Keratinocyte (primary cell): ENCODE measurements around the gene ABCB11. TPM values are rescaled to one million over a fixed set of nuclear protein-coding genes. Genes with fewer than 3 reads are reported as not detected.

Experiments
- DNase-seq: peaks from one replicate; pipeline ENCODE4 v3.0.0-alpha.2; 2011; ENCODE audit warnings: low read depth, missing footprints, low spot score
- FAIRE-seq: peaks from 2 replicates; lab custom pipeline; 2011; peaks lifted over from hg19 to GRCh38; lab: Jason Lieb, UNC
- H2AFZ ChIP-seq: 2 replicates; pipeline ENCODE4 v1.6.0; 2012; ENCODE audit warnings: low read length, control low read depth, inconsistent platforms; ENCODE audit not compliant: control insufficient read depth
- H3K27ac ChIP-seq: 2 replicates; pipeline ENCODE4 v1.5.1; 2011; ENCODE audit warnings: low read length; ENCODE audit not compliant: control insufficient read depth, insufficient read depth
- H3K27me3 ChIP-seq: 3 replicates; pipeline ENCODE4 v1.6.0; 2011; ENCODE audit warnings: low read length; ENCODE audit not compliant: control insufficient read depth, insufficient read depth; ENCODE audit errors: extremely low read depth
- H3K36me3 ChIP-seq, 2 experiments: 2 replicates in 1 of 2; 3 replicates in 1 of 2; pipeline ENCODE4 v1.5.1; 2011; ENCODE audit warnings: low read length in 2 of 2, mild to moderate bottlenecking in 1 of 2; ENCODE audit not compliant: control insufficient read depth in 2 of 2, insufficient read depth in 2 of 2; ENCODE audit errors: extremely low read depth in 1 of 2
- H3K4me1 ChIP-seq: 3 replicates; pipeline ENCODE4 v1.5.1; 2011; ENCODE audit warnings: low read length; ENCODE audit not compliant: control insufficient read depth, insufficient read depth; ENCODE audit errors: extremely low read depth
- H3K4me2 ChIP-seq: 3 replicates; pipeline ENCODE4 v1.6.0; 2011; ENCODE audit warnings: low read depth, low read length; ENCODE audit not compliant: control insufficient read depth, insufficient read depth; ENCODE audit errors: extremely low read depth
- H3K4me3 ChIP-seq, 3 experiments: fragments of 200-600 bp in 1 of 3; sonication (generic) in 1 of 3; 2 replicates in 2 of 3; 3 replicates in 1 of 3; pipeline ENCODE4 v1.5.1; 2011 to 2016; ENCODE audit warnings: low read length in 3 of 3, mild to moderate bottlenecking in 3 of 3, control low read depth in 2 of 3, inconsistent platforms in 1 of 3, low read depth in 1 of 3, mixed read lengths in 1 of 3, mixed run types in 1 of 3, moderate library complexity in 1 of 3; ENCODE audit not compliant: control insufficient read depth in 2 of 3, insufficient read depth in 2 of 3; ENCODE audit errors: extremely low read depth in 1 of 3
- H3K79me2 ChIP-seq: 2 replicates; pipeline ENCODE4 v1.6.0; 2012; ENCODE audit warnings: low read length; ENCODE audit not compliant: control insufficient read depth, insufficient read depth
- H3K9ac ChIP-seq: 3 replicates; pipeline ENCODE4 v1.6.0; 2011; ENCODE audit warnings: low read length; ENCODE audit not compliant: control insufficient read depth, insufficient read depth; ENCODE audit errors: extremely low read depth
- H3K9me1 ChIP-seq: 3 replicates; pipeline ENCODE4 v1.6.0; 2011; ENCODE audit warnings: low read length; ENCODE audit not compliant: control insufficient read depth, insufficient read depth; ENCODE audit errors: extremely low read depth
- H3K9me3 ChIP-seq: 2 replicates; pipeline ENCODE4 v1.5.1; 2012; ENCODE audit warnings: low read depth, low read length; ENCODE audit not compliant: control insufficient read depth
- H4K20me1 ChIP-seq: 3 replicates; pipeline ENCODE4 v1.6.0; 2011; ENCODE audit warnings: low read length; ENCODE audit not compliant: control insufficient read depth, insufficient read depth; ENCODE audit errors: extremely low read depth
- EZH2 ChIP-seq: IDR thresholded peaks from one replicate; pipeline ENCODE4 v1.6.1; 2012; ENCODE audit warnings: inconsistent platforms, mild to moderate bottlenecking, low read length, moderate library complexity
- dilution Hi-C: fragments of 300-500 bp; cut with MboI; formaldehyde crosslinking; loops from one replicate; pipeline ENCODE4 v1.7.0; 2020; ENCODE audit warnings: low sequenced_read_pairs; ENCODE audit not compliant: extremely low pct_ligation_motif_present
- polyA plus RNA-seq, 5 experiments: library from polyadenylated mRNA; depleted of rRNA in 3 of 5; stranded (reverse) in 3 of 5; stranded (forward) in 1 of 5; unstranded in 1 of 5; fragments of >200 nt; gene quantifications; 1 replicate in 1 of 5; 2 replicates in 3 of 5; 3 replicates in 1 of 5; pipeline versions ENCODE4 v1.2.1 to v1.2.3, GENCODE V29; 2011 to 2012; ENCODE audit warnings: missing spikeins in 2 of 5, low read depth in 1 of 5, low replicate concordance in 1 of 5
- TF ChIP-seq, protein P1 (sequence below), 3 experiments: IDR thresholded peaks in 1 of 3; conservative IDR thresholded peaks in 1 of 3; optimal IDR thresholded peaks in 1 of 3; 2 replicates in 2 of 3; 3 replicates in 1 of 3; pipeline versions ENCODE3 to v1.5.1; 2011; ENCODE audit warnings: low read length in 3 of 3, mild to moderate bottlenecking in 3 of 3, moderate library complexity in 2 of 3, control low read depth in 1 of 3, inconsistent platforms in 1 of 3; ENCODE audit not compliant: insufficient read depth in 2 of 3; ENCODE audit errors: extremely low read depth in 1 of 3

ABCB11 gene
- polyA plus RNA-seq, 1 donor (not counting 4 experiments of a cell fraction or from before 2014, with no cell fraction given) = 0.03 TPM

DNA sequence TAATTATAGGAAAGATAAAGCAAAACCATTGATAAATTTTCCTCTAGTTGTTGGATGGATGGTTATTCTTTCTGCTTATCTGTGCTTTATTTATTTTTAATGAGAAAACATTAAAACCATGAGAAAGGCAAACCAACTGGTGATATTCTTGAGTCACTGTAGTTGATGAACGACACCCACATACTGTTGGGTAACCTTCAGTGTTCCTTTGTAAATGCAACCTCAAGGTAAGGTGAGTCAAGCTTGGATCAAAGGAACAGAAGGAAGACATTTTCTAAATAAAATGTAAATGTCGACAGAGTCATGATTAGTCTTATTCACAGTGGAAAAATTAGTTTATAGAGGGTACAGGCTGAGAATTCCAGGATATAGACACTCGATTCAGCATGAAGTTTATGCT, 12.7 kb downstream of the ABCB11 start:
- Histone ChIP-seq H3K9ac (no peak overlapping the region), H3K27ac (no peak overlapping the region), H3K9me3 (no peaks in the 10 kb centered on the region), H3K4me3 (no peak overlapping the region), H4K20me1 (no peaks in the 10 kb centered on the region), H2AFZ (no peak overlapping the region), H3K4me1 (no peaks in the 10 kb centered on the region), H3K4me2 (no peak overlapping the region), H3K9me1 (no peaks in the 10 kb centered on the region), H3K79me2 (no peaks in the 10 kb centered on the region), H3K27me3 (no peaks in the 10 kb centered on the region), H3K36me3 (no peaks in the 10 kb centered on the region)
- FAIRE-seq (no peak), DNase-seq (no peak)
- dilution Hi-C loops = no loop called here
- TF ChIP-seq, protein P1, sequence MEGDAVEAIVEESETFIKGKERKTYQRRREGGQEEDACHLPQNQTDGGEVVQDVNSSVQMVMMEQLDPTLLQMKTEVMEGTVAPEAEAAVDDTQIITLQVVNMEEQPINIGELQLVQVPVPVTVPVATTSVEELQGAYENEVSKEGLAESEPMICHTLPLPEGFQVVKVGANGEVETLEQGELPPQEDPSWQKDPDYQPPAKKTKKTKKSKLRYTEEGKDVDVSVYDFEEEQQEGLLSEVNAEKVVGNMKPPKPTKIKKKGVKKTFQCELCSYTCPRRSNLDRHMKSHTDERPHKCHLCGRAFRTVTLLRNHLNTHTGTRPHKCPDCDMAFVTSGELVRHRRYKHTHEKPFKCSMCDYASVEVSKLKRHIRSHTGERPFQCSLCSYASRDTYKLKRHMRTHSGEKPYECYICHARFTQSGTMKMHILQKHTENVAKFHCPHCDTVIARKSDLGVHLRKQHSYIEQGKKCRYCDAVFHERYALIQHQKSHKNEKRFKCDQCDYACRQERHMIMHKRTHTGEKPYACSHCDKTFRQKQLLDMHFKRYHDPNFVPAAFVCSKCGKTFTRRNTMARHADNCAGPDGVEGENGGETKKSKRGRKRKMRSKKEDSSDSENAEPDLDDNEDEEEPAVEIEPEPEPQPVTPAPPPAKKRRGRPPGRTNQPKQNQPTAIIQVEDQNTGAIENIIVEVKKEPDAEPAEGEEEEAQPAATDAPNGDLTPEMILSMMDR (optimal IDR thresholded peaks at IDR 0.05 in 1 of 3, IDR thresholded peaks at IDR 0.05 in 1 of 3, conservative IDR thresholded peaks at IDR 0.05 in 1 of 3; ENCODE audit: extremely low read depth in 1 of 3, insufficient read depth in 2 of 3, low read length in 3 of 3) = no peak
- no peak for TF ChIP-seq EZH2

DNA sequence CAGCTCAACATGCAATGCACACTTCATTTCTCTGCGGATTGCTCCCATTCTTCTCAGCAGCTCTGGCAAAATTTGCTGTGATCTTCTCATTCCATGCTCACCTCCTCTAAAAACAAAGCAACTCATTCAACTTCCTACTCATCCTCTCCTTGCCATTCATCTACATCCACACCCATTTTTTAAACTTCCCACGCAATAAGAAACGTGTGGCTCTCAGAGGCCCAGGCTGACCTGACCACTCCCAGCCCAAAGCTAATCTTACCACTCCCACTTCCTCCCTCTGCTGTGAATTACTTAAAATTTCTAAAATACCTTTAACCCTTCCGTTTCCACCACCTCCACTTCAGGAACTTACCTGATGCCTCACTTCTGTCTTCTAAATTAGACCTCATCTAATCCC, 15.2 kb downstream of the ABCB11 start:
- no peaks in the 10 kb centered on the region for H3K9me3 ChIP-seq
- no peaks in the 10 kb centered on the region for H3K27me3 ChIP-seq
- TF ChIP-seq, protein P1 (optimal IDR thresholded peaks at IDR 0.05 in 1 of 3, IDR thresholded peaks at IDR 0.05 in 1 of 3, conservative IDR thresholded peaks at IDR 0.05 in 1 of 3; ENCODE audit: extremely low read depth in 1 of 3, insufficient read depth in 2 of 3, low read length in 3 of 3) = no peak
- no peak for TF ChIP-seq EZH2
- H2AFZ ChIP-seq = no peak overlapping the region
- DNase-seq (no peak), FAIRE-seq (no peak)
- H3K4me3 ChIP-seq = no peak overlapping the region
- dilution Hi-C loops = no loop called here
- no peak overlapping the region for H3K4me2 ChIP-seq
- H3K79me2 ChIP-seq = no peaks in the 10 kb centered on the region
- no peaks in the 10 kb centered on the region for H3K36me3 ChIP-seq
- no peaks in the 10 kb centered on the region for H4K20me1 ChIP-seq
- no peaks in the 10 kb centered on the region for H3K9me1 ChIP-seq
- H3K27ac ChIP-seq = no peak overlapping the region
- H3K9ac ChIP-seq = no peak overlapping the region
- H3K4me1 ChIP-seq = peaks cover 20% of the 10 kb centered on the region
